Activated naive CD8-positive, alpha-beta T cell treated with anti-CD3 and anti-CD28 coated beads, Interleukin-2, amount 10 ng/mL, durations not matched to agents 7 days and 5 days (primary cell): Measurements from ENCODE around the gene ABLIM3. TPM values are rescaled to one million over a fixed set of nuclear protein-coding genes. Genes with fewer than 3 reads are reported as not detected.

Source experiments
- ATAC-seq: fragments of 150-1000 bp; cut with Tn5 transposase; one replicate; pipeline ENCODE4 v1.10.0; 2021; ENCODE audit warnings: low read depth, moderate library complexity
- POLR2A ChIA-PET: fragments of 350-600 bp; sonication (Branson Sonifier 250); formaldehyde crosslinking; loops from one replicate; lab custom pipeline; 2021; ENCODE audit warnings: antibody characterized with exemption; lab: Charles Lee
- DNase-seq: peaks from one replicate; pipeline ENCODE4 v3.0.0; 2021
- H3K27ac Mint-ChIP-seq: one replicate; pipeline ENCODE4 v1.8.0; 2022; ENCODE audit warnings: mild to moderate bottlenecking, mixed read lengths
- H3K27me3 Mint-ChIP-seq: one replicate; pipeline ENCODE4 v1.8.0; 2022; ENCODE audit warnings: mild to moderate bottlenecking, moderate library complexity, mixed read lengths
- H3K36me3 Mint-ChIP-seq: one replicate; pipeline ENCODE4 v1.8.0; 2021; ENCODE audit warnings: mild to moderate bottlenecking, mixed read lengths
- H3K4me1 Mint-ChIP-seq: one replicate; pipeline ENCODE4 v1.8.0; 2021; ENCODE audit warnings: mixed read lengths
- H3K4me3 Mint-ChIP-seq: one replicate; pipeline ENCODE4 v1.8.0; 2022; ENCODE audit warnings: mild to moderate bottlenecking, moderate library complexity, mixed read lengths
- H3K9me3 Mint-ChIP-seq: one replicate; pipeline ENCODE4 v1.8.0; 2021; ENCODE audit warnings: mixed read lengths
- total RNA-seq, 2 experiments: library from RNA; stranded (reverse); gene quantifications; one replicate each; pipeline ENCODE4 v1.2.3, GENCODE V29; 2021

Gene ABLIM3
- total RNA-seq, 2 experiments from 2014 or later: not detected

GRCh38 chr5:149125386-149125891 is 15.9 kb upstream of the ABLIM3 start:
- DNase-seq (no peak), ATAC-seq (no peak)
- Mint-ChIP-seq H3K36me3 (no peaks in the 10 kb centered on the region), H3K27ac (no peak overlapping the region), H3K27me3 (peaks cover 22% of the 10 kb centered on the region), H3K4me1 (no peaks in the 10 kb centered on the region), H3K9me3 (no peaks in the 10 kb centered on the region), H3K4me3 (no peak overlapping the region)
- POLR2A ChIA-PET: interaction anchor here (0.7 kb wide), 1 partner anchor 494 kb away, joined by 3 read pairs; no protein-coding TSS in a partner anchor

DNA sequence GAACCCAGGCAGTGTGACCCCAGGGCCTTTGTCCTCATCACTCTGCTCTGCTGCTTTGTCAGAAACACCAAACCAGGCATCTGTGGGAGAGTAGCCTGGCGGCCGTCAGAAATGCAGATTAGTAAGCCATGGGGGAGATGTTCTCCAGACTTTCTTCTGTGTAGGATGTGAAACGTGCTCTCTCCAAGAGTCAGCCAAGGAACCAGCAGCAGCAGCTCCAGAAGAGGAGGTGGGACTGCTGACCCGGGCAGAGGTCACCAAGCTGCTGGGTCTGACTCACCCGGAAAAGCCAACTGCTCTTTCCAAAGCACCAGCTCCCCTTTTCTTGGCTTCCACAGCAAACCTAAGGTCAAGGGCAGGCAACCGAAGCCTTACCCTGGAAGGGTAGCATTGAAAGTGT is 14.4 kb upstream of the ABLIM3 start:
- no peak for DNase-seq
- Mint-ChIP-seq H3K27ac (no peak overlapping the region), H3K27me3 (peaks cover 20% of the 10 kb centered on the region), H3K4me3 (no peak overlapping the region), H3K9me3 (no peaks in the 10 kb centered on the region), H3K36me3 (no peaks in the 10 kb centered on the region), H3K4me1 (no peaks in the 10 kb centered on the region)
- ATAC-seq: no peak
- POLR2A ChIA-PET: no interaction called here

- ATAC-seq: no peak
- no peak overlapping the region for H3K27ac Mint-ChIP-seq
- POLR2A ChIA-PET: no interaction called here
- H3K9me3 Mint-ChIP-seq: no peaks in the 10 kb centered on the region
- no peaks in the 10 kb centered on the region for H3K36me3 Mint-ChIP-seq
- no peak for DNase-seq
- no peaks in the 10 kb centered on the region for H3K4me1 Mint-ChIP-seq
- no peak overlapping the region for H3K4me3 Mint-ChIP-seq
- H3K27me3 Mint-ChIP-seq: peaks cover 20% of the 10 kb centered on the region
Measured at GRCh38 chr5:149127394-149127955, 13.8 kb upstream of the ABLIM3 start.

DNA sequence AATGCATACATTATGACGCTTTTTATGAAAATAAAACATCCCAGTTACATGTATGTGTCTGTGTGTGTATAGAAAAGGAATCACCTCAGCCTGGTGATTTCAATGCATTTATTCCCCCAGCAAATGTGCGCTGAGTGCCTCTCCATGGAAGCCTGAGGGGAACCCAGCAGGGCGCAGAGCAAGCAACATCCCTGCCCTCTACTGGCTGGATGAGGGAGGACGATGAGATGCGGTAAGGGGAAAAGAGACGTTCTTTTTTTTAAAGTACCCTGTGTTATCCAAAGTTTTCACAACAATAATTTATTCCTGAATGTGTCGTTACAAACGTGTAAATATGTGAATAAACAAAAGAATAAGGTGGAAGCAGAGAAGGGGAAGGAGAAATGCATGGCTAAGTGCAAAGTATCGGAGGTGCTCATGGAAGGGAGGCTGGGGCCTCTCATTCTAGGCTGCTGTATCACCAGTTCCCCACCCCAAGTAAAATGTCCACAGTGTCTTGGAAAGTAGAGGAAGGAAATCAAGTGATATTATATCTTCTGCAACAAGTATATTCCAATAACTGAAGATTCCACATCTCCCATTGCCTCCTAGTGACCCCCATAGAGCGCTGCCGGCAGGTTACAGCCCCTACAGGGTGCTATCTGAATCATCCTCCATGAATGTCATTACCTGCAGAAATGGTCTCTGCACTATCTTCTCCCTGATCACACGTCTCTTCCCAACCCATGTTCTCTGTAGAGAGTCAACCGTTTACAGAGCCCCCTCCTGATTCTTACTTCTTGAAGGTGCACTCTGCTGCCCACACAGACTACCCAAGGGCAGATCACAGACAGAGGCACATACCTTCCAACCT is 13.0 kb upstream of the ABLIM3 start:
- POLR2A ChIA-PET: no interaction called here
- H3K36me3 Mint-ChIP-seq: no peaks in the 10 kb centered on the region
- ATAC-seq (no peak), DNase-seq (no peak)
- no peaks in the 10 kb centered on the region for H3K9me3 Mint-ChIP-seq
- H3K27ac Mint-ChIP-seq: no peak overlapping the region
- H3K4me1 Mint-ChIP-seq: no peaks in the 10 kb centered on the region
- H3K27me3 Mint-ChIP-seq: peaks cover 20% of the 10 kb centered on the region
- H3K4me3 Mint-ChIP-seq: no peak overlapping the region

DNA sequence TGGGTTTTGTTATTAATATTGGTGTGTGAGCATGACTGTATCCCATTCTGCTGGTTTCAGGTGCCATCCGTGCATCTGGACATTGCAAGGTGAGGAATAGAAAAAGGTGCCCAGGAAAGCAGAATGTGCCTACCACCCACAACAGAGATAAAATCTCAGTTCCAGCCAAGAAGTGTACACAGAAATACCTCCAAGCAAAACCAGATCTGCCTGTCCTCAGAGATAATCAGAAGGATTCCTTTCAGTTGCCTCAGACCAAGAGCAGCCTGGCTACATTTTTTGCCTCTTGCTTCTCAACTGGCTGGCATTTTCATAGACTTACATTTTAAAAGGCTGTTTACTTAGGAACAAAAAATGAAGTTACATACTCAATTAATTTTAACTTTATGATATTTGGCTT is 12.1 kb upstream of the ABLIM3 start:
- POLR2A ChIA-PET: interaction anchor here (0.7 kb wide), 1 partner anchor 140 kb away, joined by 4 read pairs; no protein-coding TSS in a partner anchor
- Mint-ChIP-seq H3K4me1 (no peaks in the 10 kb centered on the region), H3K4me3 (no peak overlapping the region), H3K36me3 (no peaks in the 10 kb centered on the region), H3K27me3 (peaks cover 18% of the 10 kb centered on the region), H3K27ac (no peak overlapping the region), H3K9me3 (no peaks in the 10 kb centered on the region)
- DNase-seq: no peak
- ATAC-seq: no peak

DNA sequence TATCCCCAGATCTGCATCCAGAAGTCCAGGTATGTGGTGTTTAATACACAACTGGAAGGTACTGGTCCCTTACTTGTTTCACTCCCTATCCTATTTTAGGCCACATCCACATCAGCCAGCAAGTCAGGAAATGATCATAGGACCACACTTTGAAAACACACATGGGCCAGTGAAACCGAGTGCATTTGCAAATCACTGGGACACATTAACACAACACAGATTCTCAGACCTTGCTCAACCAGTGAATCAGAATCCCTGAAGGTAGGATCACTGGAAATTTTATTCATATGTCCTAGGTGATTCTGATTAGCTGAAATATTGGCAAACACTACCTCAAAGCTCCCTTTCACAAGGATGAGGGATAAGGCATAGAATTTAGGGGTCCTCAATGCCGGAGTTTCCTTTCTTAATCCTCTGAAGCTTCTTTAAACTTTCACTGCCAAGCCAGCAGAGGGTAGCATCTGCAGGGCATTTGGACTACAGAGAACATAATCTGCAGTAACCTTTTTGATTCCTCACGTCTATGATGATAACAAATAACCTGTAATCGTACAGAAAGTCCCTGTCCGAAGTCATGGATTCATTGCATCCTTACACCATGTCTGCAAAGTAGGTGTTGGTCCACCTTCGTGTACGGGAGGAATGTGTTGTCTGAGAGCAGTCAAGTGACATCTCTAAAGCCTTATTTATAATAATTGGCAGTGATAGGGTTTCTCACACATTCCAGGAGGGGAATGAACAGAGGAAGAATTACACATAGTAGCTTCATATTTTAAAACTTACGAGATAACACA is 11.0 kb upstream of the ABLIM3 start:
- ATAC-seq: no peak

DNA sequence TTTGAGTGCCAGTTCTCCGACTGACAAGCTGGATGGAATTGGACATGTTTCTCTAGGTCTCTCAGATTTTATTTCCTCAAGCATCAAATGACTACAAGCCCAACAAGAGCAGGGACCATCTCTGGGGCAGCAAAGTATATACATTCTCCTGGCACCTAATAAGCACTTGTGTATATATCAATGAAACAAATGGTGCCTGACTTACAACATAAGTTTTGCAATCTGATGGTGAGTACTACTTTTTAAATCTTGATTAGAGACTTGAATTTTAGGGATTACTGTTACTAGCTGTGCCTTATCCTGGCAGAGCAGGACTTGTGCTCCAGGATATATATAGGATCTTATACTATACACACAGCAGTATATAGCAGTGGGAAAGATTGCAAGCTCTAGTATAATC is 8.8 kb upstream of the ABLIM3 start:
- Mint-ChIP-seq H3K4me3 (no peak overlapping the region), H3K27ac (no peak overlapping the region), H3K9me3 (no peaks in the 10 kb centered on the region), H3K27me3 (peaks cover 13% of the 10 kb centered on the region), H3K36me3 (no peaks in the 10 kb centered on the region), H3K4me1 (no peaks in the 10 kb centered on the region)
- DNase-seq (no peak), ATAC-seq (no peak)
- POLR2A ChIA-PET: no interaction called here

More for the DNA sequence above, 11.0 kb upstream of the ABLIM3 start:
- Mint-ChIP-seq H3K4me3 (no peak overlapping the region), H3K27me3 (peaks cover 11% of the 10 kb centered on the region), H3K4me1 (no peaks in the 10 kb centered on the region), H3K36me3 (no peaks in the 10 kb centered on the region), H3K27ac (no peak overlapping the region), H3K9me3 (no peaks in the 10 kb centered on the region)
- POLR2A ChIA-PET: interaction anchor here (0.7 kb wide), 1 partner anchor 139 kb away, joined by 4 read pairs; no protein-coding TSS in a partner anchor
- DNase-seq: no peak

GRCh38 chr5:149133795-149134777 is 7.2 kb upstream of the ABLIM3 start:
- ATAC-seq: no peak

DNA sequence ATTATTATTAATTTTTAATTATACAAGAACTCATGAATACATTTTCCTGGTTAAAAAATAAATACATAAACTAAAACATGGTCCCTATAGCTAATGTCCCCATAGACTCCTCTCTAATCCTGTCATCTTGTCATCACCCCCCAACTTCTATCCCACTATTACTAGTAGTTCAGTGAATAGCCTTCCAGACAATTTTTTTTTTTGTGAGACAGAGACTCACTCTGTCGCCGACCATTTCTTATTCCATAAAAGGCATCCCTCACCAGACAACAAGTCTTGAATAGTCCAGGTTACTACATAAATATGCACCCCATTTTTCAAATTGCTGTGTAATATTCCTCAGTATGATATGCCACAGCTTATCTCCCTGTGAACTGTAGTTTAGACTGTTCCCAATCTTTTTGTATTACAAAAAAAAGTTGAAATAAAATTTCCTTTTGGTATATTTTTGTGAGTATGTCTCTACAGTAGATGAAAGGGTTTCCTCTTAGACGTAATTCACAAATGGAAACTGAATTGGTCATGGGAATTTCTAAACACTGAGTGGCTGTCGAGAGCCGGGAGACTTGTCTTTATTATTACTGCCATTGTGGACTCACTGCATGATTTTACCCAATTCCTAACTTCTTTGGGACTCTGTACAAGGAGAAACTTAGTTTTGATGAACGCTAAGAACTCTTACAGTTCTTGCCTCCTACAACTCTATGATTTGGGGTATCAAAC is 6.4 kb upstream of the ABLIM3 start:
- POLR2A ChIA-PET: no interaction called here
- no peak for ATAC-seq
- Mint-ChIP-seq H3K27ac (no peak overlapping the region), H3K9me3 (no peaks in the 10 kb centered on the region), H3K36me3 (no peaks in the 10 kb centered on the region), H3K4me3 (no peak overlapping the region), H3K4me1 (no peaks in the 10 kb centered on the region), H3K27me3 (peaks cover 17% of the 10 kb centered on the region)
- no peak for DNase-seq

More at GRCh38 chr5:149133795-149134777, 7.2 kb upstream of the ABLIM3 start:
- Mint-ChIP-seq H3K4me3 (no peak overlapping the region), H3K27ac (no peak overlapping the region), H3K4me1 (no peaks in the 10 kb centered on the region), H3K27me3 (peaks cover 17% of the 10 kb centered on the region), H3K9me3 (no peaks in the 10 kb centered on the region), H3K36me3 (no peaks in the 10 kb centered on the region)
- POLR2A ChIA-PET: no interaction called here
- DNase-seq: no peak

- no peaks in the 10 kb centered on the region for H3K4me1 Mint-ChIP-seq
Measured at GRCh38 chr5:149135536-149136201, 5.6 kb upstream of the ABLIM3 start.

DNA sequence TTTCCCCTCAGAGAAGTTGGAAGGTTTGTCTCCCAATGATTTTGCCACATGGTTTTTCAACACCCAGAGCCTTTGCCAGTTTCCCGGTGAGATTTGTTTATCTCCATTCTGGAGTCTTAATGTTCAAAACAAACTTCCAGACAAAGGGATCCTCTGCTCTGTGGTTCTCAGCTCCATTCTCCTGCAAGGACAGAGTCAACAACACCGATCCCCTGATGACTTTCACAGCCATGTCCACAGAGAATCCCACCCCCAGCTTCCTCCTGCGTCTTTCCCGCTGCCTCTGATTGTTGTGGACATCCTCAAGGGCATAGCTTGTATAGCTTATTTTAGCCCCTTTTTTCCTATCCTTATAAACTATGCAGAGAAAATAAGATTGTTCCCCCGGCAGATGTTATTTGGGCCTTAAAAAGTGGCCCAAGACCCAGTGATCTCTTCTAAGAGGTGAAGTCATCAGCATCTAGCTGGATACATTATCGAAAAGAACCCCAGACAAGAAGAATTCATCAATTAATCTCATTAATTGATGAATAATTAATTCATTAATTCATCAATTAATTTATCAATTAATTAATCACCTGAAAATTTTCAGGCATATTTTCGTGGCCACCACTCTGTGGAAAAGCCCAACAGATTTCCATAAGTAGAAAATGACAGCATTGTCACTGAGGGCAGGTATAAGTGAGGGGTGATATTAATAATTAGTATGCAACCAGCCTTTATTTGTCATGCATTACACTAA is 2.9 kb upstream of the ABLIM3 start:
- Mint-ChIP-seq H3K4me3 (no peak overlapping the region), H3K36me3 (no peaks in the 10 kb centered on the region), H3K4me1 (no peaks in the 10 kb centered on the region), H3K27me3 (peaks cover 29% of the 10 kb centered on the region), H3K9me3 (no peaks in the 10 kb centered on the region), H3K27ac (no peak overlapping the region)
- no peak for DNase-seq
- POLR2A ChIA-PET: no interaction called here
- ATAC-seq: no peak

More at GRCh38 chr5:149135536-149136201, 5.6 kb upstream of the ABLIM3 start:
- POLR2A ChIA-PET: no interaction called here
- H3K27ac Mint-ChIP-seq: no peak overlapping the region
- no peaks in the 10 kb centered on the region for H3K9me3 Mint-ChIP-seq
- no peaks in the 10 kb centered on the region for H3K36me3 Mint-ChIP-seq
- DNase-seq (no peak), ATAC-seq (no peak)
- peaks cover 22% of the 10 kb centered on the region for H3K27me3 Mint-ChIP-seq
- H3K4me3 Mint-ChIP-seq: no peak overlapping the region
